Measurements from ENCODE around the gene MYH6. TPM values are rescaled to one million over a fixed set of nuclear protein-coding genes. Genes with fewer than 3 reads are reported as not detected.

Gene MYH6
- polyA plus RNA-seq, 1 experiment: not detected

DNA sequence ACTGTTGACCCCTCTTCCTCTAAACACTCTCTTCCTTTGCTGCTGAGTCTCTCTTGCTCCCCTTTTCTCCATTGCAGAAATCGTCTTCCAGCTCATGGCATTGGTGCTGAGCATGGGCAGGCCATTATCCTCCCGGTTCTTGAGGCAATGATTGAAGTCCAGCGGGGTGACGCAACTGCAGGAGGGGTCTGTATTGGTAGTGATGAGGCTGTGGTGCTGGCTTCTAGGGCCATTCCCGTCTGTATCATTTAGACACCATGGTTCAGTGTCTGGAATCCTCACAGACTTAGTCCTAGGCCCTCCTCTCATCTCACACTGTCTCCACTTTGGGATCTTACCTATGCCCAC, 54.7 kb downstream of the MYH6 start:
- ChIA-PET POLR2A (interaction anchor here (0.6 to 2.2 kb wide), 5 partner anchors 8 to 634 kb away, joined by 3 to 10 read pairs (median 8); partner anchors contain the start of gene PABPN1), CTCF (interaction anchor here (0.6 to 3.7 kb wide), 6 partner anchors 26 to 238 kb away, joined by 3 to 12 read pairs (median 4); partner anchors contain the start of gene PABPN1)
- Histone ChIP-seq H3K9me3 (ENCODE audit: control insufficient read depth, insufficient read depth, low read length) (no peaks in the 10 kb centered on the region), H3K4me3 (ENCODE audit: low read depth, low read length) (no peak overlapping the region), H3K27ac (ENCODE audit: low read depth, low read length) (no peak overlapping the region), H3K27me3 (ENCODE audit: control insufficient read depth, insufficient read depth, low read length) (no peaks in the 10 kb centered on the region)
- DNase-seq (ENCODE audit: low read depth, low spot score): no peak
- TF ChIP-seq, protein P1, sequence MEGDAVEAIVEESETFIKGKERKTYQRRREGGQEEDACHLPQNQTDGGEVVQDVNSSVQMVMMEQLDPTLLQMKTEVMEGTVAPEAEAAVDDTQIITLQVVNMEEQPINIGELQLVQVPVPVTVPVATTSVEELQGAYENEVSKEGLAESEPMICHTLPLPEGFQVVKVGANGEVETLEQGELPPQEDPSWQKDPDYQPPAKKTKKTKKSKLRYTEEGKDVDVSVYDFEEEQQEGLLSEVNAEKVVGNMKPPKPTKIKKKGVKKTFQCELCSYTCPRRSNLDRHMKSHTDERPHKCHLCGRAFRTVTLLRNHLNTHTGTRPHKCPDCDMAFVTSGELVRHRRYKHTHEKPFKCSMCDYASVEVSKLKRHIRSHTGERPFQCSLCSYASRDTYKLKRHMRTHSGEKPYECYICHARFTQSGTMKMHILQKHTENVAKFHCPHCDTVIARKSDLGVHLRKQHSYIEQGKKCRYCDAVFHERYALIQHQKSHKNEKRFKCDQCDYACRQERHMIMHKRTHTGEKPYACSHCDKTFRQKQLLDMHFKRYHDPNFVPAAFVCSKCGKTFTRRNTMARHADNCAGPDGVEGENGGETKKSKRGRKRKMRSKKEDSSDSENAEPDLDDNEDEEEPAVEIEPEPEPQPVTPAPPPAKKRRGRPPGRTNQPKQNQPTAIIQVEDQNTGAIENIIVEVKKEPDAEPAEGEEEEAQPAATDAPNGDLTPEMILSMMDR (IDR thresholded peaks at IDR 0.05; ENCODE audit: low read depth, low read length): no peak

DNA sequence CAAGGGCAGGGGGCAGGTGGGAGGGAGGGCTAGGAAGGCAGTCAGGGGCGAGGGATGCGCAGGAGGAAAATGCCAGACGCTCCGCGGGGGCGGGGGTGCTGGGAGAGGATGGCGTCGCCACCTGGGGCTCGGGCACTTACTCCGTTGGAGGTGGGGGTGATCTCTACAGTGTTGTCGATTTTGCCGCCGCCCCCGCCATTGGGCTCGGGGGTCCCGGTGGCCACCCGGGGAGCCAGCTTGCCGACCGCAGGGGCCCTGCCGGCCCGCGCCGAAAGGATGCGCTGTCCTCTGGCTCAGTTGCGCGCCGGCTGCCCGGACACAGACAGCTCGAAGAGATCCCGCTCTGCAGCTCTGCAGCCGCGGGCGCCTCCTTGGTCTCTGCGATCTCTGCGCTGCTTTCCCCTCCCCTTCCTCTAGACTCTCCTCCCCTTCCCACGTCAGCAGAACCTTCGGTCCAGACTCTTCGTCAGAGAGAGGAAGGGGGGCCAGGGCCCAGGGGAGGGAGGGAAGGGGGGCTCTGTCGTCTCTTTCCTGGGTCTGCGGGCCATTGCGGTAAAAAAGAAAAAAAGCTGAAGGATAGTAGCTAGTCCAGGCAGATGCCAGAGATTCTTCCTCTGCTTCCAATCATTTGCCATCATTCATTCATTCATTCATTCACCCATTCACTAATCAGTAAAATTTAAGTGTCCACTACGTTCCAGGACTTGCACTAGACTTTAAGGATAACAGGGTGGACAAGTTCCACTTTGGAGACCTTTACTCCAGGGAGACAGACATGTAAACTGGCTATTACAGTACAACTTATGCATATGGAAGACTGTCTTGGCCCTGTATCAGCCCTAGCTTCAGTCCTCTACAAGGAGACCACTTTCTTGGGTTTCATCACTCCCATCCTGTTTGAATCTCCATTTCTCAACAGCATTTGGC, 55.3 kb downstream of the MYH6 start, which contains the start of gene SLC22A17:
TSS of gene SLC22A17 (minus strand) at position 382 of the 927 bp plus-strand sequence.
- Histone ChIP-seq H3K27me3 (ENCODE audit: control insufficient read depth, insufficient read depth, low read length) (no peaks in the 10 kb centered on the region), H3K4me3 (ENCODE audit: low read depth, low read length) (peak within 1 kb of the TSS; percentile 86), H3K27ac (ENCODE audit: low read depth, low read length) (peak within 1 kb of the TSS; percentile 70), H3K9me3 (ENCODE audit: control insufficient read depth, insufficient read depth, low read length) (no peaks in the 10 kb centered on the region)
- TF ChIP-seq, protein P1 (IDR thresholded peaks at IDR 0.05; ENCODE audit: low read depth, low read length): peak; percentile 12
- DNase-seq (ENCODE audit: low read depth, low spot score): peak; percentile 81
- POLR2A ChIA-PET: interaction anchor here (0.6 to 2.2 kb wide), 9 partner anchors 9 to 635 kb away, joined by 3 to 10 read pairs (median 5); partner anchors contain the start of gene PABPN1
- CTCF ChIA-PET: interaction anchor here (0.6 to 3.7 kb wide), 7 partner anchors 25 to 240 kb away, joined by 3 to 12 read pairs (median 4); partner anchors contain the start of gene PABPN1

DNA sequence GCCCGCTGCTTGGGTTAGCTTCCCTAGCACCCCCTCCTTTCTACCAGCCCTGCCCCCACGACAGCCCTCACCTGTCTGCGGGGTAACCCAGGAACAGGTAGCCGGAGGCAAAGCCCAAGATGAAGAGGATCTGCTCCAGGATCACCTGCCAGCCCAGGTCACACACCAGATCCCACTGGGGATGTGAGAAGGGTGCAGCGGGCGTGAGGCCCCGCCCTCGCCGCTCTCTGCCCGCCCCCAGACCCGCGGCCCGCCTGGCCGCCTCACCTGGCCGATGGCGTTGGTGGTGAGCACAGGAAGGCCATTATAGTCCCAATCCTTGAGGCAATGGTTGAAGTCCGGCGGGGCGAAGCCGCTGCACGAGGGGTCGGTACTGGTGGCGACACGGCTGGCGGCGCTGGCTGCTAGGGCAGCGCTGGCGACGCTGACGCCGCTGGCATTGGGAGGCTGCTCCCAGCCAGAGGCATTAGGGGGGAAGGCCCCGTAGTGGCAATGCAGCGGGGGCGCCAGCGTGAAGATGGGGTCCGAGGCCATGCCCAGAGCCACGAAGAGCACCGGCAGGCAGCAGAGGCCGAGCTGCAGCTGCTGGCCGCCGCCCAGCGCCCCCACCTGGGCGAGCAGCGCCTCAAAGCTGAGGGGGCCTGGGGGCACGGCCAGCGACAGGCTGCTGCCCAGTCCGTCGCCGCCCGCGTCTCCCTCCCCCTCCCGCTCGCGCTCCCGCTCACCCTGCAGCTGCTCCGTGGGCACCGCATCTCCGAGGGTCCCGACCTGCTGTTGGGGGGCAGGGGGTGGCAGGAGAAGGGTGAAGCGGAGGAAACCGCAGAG, 56.2 kb downstream of the MYH6 start:
- Histone ChIP-seq H3K9me3 (ENCODE audit: control insufficient read depth, insufficient read depth, low read length) (no peaks in the 10 kb centered on the region), H3K27ac (ENCODE audit: low read depth, low read length) (no peak overlapping the region), H3K4me3 (ENCODE audit: low read depth, low read length) (peak overlapping the region; percentile 86), H3K27me3 (ENCODE audit: control insufficient read depth, insufficient read depth, low read length) (no peaks in the 10 kb centered on the region)
- no peak for DNase-seq (ENCODE audit: low read depth, low spot score)
- POLR2A ChIA-PET: interaction anchor here (0.5 to 2.2 kb wide), 10 partner anchors 10 to 478 kb away, joined by 3 to 10 read pairs (median 5); partner anchors contain the start of gene PABPN1
- CTCF ChIA-PET: interaction anchor here (0.6 to 3.7 kb wide), 7 partner anchors 24 to 239 kb away, joined by 3 to 12 read pairs (median 4); partner anchors contain the start of gene PABPN1
- TF ChIP-seq, protein P1 (IDR thresholded peaks at IDR 0.05; ENCODE audit: low read depth, low read length): no peak

DNA sequence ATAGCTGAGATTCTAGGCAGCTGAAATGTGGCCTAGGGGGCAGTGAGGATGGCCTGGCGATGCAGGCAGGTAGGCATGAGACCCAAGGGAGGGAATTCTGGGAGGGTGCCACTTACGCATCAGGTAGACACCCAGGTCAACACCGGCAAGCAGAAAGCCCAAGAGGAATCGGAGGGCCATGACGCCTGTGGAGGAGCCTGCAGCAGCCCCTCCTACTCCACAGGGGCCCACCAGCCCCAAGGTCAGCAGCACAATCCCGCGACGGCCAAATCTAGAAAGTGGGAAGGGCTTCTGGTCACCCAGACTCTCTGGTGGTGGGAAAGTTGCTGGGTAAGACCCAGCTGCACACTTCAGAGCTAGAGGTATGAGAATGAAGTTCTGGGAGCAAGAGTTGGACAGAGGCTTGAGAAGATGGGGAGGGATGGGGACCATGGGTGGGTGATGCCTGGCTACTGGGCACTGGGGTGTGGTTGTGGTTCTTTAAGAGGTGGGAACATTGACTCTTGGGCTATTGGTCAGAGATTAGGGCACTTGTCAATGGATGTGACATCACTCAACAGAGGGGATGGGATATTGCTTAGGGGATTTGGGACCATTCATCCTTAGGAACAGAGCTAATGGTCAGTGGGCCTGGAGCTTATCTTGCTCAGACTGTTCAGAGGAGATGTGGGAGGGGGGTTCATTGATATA, 58.8 kb downstream of the MYH6 start:
- Histone ChIP-seq H3K9me3 (ENCODE audit: control insufficient read depth, insufficient read depth, low read length) (no peaks in the 10 kb centered on the region), H3K27me3 (ENCODE audit: control insufficient read depth, insufficient read depth, low read length) (no peaks in the 10 kb centered on the region), H3K27ac (ENCODE audit: low read depth, low read length) (no peak overlapping the region), H3K4me3 (ENCODE audit: low read depth, low read length) (no peak overlapping the region)
- ChIA-PET POLR2A (no interaction called here), CTCF (interaction anchor here (1.2 kb wide), 1 partner anchor 30 kb away, joined by 3 read pairs; no protein-coding TSS in a partner anchor)
- TF ChIP-seq, protein P1 (IDR thresholded peaks at IDR 0.05; ENCODE audit: low read depth, low read length): no peak
- DNase-seq (ENCODE audit: low read depth, low spot score): no peak
